ENCODE data around the gene IVL.

DNA sequence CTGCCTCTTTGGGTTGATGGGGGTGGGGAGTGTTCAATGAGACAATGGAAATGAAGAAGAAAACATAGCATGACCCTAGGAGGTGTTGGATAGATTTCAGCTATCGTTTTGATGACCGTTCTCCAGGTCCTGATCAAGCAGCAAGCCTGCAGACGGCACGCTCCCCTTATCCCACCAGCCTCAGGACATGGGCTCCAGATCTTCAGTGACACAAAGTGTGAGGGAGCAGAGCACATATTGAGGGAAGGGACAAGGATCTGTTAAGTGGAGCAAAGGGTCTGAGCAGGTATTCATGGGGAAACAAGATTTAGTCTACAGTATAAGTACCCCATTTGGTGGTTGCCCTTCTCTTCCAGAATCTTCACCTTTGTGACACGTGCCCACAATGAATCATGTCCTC is 43.4 kb downstream of the IVL start:
- TF ChIP-seq SIN3A (IDR thresholded peaks at IDR 0.05; ENCODE audit: borderline replicate concordance, insufficient read depth, low read depth, low read length) = no peak
- TF ChIP-seq POLR2AphosphoS5 (IDR thresholded peaks at IDR 0.05; ENCODE audit: low read depth, low read length) = no peak

Data from Panc1 (cell line).